PC-9 (cell line): ENCODE results near the gene SHROOM4.

Experiments used
- EZH2 ChIP-seq: fragments of 200-600 bp; sonication (generic); IDR thresholded peaks from 2 replicates; pipeline ENCODE4 v1.8.0; 2017; ENCODE audit warnings: antibody characterized with exemption, low read depth
- TF ChIP-seq, protein P1 (sequence below): fragments of 200-600 bp; sonication (generic); conservative IDR thresholded peaks from 2 replicates; pipeline ENCODE4 v1.6.1; 2017; ENCODE audit warnings: mixed run types, antibody characterized with exemption, mild to moderate bottlenecking, moderate library complexity

GRCh38 chrX:50615570-50616158, 198.3 kb downstream of the SHROOM4 start:
- TF ChIP-seq, protein P1, sequence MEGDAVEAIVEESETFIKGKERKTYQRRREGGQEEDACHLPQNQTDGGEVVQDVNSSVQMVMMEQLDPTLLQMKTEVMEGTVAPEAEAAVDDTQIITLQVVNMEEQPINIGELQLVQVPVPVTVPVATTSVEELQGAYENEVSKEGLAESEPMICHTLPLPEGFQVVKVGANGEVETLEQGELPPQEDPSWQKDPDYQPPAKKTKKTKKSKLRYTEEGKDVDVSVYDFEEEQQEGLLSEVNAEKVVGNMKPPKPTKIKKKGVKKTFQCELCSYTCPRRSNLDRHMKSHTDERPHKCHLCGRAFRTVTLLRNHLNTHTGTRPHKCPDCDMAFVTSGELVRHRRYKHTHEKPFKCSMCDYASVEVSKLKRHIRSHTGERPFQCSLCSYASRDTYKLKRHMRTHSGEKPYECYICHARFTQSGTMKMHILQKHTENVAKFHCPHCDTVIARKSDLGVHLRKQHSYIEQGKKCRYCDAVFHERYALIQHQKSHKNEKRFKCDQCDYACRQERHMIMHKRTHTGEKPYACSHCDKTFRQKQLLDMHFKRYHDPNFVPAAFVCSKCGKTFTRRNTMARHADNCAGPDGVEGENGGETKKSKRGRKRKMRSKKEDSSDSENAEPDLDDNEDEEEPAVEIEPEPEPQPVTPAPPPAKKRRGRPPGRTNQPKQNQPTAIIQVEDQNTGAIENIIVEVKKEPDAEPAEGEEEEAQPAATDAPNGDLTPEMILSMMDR = no peak
- TF ChIP-seq EZH2 = no peak
